Measurements from ENCODE around the gene MEFV. TPM values are rescaled to one million over a fixed set of nuclear protein-coding genes. Genes with fewer than 3 reads are reported as not detected.

MEFV gene
- total and polyA plus RNA-seq, 2 of the 13 experiments (the other 11 are each of a cell fraction or from before 2014, with no cell fraction given) = 0.22 TPM; not detected in 1

DNA sequence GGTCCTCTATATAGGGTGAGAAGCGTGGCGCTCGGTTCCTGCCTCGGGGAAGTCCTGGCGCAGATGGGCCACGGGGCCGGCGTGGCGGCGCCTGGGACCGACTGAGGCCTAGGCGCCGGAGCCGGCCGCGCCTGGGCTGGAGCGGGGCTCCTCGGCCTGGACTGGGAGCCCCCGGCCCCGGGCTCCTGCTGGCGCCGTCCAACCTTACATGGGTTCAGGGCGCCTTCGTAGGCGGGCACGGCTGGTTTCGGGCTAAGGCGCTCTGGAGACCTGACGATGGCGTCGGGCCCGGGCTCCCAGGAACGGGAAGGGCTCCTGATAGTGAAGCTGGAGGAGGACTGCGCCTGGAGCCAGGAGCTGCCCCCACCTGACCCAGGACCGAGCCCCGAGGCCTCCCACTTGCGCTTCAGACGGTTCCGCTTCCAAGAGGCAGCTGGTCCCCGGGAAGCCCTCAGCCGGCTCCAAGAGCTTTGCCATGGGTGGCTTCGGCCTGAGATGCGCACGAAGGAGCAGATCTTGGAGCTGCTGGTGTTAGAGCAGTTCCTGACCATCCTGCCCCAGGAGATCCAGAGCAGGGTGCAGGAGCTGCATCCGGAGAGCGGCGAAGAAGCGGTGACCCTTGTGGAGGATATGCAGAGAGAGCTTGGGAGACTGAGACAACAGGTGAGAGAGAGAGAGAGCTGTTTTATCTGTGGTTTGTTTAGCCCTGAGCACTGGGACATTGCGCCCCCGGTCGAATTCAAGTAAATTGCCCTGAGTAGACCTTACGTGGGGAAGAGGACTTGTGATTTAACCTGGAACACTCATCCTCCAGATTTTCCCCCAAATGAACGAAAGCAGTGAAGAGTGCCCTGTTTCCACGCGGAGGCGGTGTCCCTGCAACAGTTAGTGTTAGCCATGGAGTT, 27.4 kb upstream of the MEFV start (continued):
- TF ChIP-seq, protein P1, sequence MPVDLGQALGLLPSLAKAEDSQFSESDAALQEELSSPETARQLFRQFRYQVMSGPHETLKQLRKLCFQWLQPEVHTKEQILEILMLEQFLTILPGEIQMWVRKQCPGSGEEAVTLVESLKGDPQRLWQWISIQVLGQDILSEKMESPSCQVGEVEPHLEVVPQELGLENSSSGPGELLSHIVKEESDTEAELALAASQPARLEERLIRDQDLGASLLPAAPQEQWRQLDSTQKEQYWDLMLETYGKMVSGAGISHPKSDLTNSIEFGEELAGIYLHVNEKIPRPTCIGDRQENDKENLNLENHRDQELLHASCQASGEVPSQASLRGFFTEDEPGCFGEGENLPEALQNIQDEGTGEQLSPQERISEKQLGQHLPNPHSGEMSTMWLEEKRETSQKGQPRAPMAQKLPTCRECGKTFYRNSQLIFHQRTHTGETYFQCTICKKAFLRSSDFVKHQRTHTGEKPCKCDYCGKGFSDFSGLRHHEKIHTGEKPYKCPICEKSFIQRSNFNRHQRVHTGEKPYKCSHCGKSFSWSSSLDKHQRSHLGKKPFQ (CRISPR knock-in tag; IDR thresholded peaks at IDR 0.05; ENCODE audit: insufficient replicate concordance) = peak; percentile 27
- TF ChIP-seq XRCC5 (optimal IDR thresholded peaks at IDR 0.05; ENCODE audit: low read length) (no peak), ATF1 (CRISPR knock-in tag; IDR thresholded peaks at IDR 0.05) (no peak), HOXA5 (CRISPR knock-in tag; IDR thresholded peaks at IDR 0.05) (no peak), ZNF615 (CRISPR knock-in tag; IDR thresholded peaks at IDR 0.05; ENCODE audit: borderline replicate concordance) (no peak), ELF4 (CRISPR knock-in tag; IDR thresholded peaks at IDR 0.05; ENCODE audit: borderline replicate concordance) (0 out of 2 replicates have a peak, but pooled peaks have one; percentile 13), ZNF296 (CRISPR knock-in tag; conservative IDR thresholded peaks at IDR 0.05) (peak; percentile 79; the same call in 1 of the 2 replicates), CAMTA2 (CRISPR knock-in tag; IDR thresholded peaks at IDR 0.05; ENCODE audit: borderline replicate concordance) (0 out of 2 replicates have a peak, but pooled peaks have one; percentile 8), SNAI1 (CRISPR knock-in tag; IDR thresholded peaks at IDR 0.05; ENCODE audit: borderline replicate concordance) (peak; percentile 79; the same call in 1 of the 2 replicates), MATR3 (CRISPR knock-in tag; IDR thresholded peaks at IDR 0.05) (no peak)
- TF ChIP-seq, protein P2, sequence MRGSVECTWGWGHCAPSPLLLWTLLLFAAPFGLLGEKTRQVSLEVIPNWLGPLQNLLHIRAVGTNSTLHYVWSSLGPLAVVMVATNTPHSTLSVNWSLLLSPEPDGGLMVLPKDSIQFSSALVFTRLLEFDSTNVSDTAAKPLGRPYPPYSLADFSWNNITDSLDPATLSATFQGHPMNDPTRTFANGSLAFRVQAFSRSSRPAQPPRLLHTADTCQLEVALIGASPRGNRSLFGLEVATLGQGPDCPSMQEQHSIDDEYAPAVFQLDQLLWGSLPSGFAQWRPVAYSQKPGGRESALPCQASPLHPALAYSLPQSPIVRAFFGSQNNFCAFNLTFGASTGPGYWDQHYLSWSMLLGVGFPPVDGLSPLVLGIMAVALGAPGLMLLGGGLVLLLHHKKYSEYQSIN (CRISPR knock-in tag; IDR thresholded peaks at IDR 0.05; ENCODE audit: borderline replicate concordance) = 0 out of 2 replicates have a peak, but pooled peaks have one; percentile 68
- TF ChIP-seq, protein P3, sequence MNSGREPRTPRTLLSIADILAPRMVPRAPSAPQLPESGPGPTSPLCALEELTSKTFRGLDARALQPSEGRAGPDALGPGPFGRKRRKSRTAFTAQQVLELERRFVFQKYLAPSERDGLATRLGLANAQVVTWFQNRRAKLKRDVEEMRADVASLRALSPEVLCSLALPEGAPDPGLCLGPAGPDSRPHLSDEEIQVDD (CRISPR knock-in tag; IDR thresholded peaks at IDR 0.05; ENCODE audit: borderline replicate concordance) = no peak
- TF ChIP-seq, protein P4, sequence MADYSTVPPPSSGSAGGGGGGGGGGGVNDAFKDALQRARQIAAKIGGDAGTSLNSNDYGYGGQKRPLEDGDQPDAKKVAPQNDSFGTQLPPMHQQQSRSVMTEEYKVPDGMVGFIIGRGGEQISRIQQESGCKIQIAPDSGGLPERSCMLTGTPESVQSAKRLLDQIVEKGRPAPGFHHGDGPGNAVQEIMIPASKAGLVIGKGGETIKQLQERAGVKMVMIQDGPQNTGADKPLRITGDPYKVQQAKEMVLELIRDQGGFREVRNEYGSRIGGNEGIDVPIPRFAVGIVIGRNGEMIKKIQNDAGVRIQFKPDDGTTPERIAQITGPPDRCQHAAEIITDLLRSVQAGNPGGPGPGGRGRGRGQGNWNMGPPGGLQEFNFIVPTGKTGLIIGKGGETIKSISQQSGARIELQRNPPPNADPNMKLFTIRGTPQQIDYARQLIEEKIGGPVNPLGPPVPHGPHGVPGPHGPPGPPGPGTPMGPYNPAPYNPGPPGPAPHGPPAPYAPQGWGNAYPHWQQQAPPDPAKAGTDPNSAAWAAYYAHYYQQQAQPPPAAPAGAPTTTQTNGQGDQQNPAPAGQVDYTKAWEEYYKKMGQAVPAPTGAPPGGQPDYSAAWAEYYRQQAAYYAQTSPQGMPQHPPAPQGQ (CRISPR knock-in tag; IDR thresholded peaks at IDR 0.05; ENCODE audit: borderline replicate concordance) = no peak
- TF ChIP-seq, protein P5, sequence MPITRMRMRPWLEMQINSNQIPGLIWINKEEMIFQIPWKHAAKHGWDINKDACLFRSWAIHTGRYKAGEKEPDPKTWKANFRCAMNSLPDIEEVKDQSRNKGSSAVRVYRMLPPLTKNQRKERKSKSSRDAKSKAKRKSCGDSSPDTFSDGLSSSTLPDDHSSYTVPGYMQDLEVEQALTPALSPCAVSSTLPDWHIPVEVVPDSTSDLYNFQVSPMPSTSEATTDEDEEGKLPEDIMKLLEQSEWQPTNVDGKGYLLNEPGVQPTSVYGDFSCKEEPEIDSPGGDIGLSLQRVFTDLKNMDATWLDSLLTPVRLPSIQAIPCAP (CRISPR knock-in tag; IDR thresholded peaks at IDR 0.05; ENCODE audit: low read depth) = no peak
- TF ChIP-seq, protein P6, sequence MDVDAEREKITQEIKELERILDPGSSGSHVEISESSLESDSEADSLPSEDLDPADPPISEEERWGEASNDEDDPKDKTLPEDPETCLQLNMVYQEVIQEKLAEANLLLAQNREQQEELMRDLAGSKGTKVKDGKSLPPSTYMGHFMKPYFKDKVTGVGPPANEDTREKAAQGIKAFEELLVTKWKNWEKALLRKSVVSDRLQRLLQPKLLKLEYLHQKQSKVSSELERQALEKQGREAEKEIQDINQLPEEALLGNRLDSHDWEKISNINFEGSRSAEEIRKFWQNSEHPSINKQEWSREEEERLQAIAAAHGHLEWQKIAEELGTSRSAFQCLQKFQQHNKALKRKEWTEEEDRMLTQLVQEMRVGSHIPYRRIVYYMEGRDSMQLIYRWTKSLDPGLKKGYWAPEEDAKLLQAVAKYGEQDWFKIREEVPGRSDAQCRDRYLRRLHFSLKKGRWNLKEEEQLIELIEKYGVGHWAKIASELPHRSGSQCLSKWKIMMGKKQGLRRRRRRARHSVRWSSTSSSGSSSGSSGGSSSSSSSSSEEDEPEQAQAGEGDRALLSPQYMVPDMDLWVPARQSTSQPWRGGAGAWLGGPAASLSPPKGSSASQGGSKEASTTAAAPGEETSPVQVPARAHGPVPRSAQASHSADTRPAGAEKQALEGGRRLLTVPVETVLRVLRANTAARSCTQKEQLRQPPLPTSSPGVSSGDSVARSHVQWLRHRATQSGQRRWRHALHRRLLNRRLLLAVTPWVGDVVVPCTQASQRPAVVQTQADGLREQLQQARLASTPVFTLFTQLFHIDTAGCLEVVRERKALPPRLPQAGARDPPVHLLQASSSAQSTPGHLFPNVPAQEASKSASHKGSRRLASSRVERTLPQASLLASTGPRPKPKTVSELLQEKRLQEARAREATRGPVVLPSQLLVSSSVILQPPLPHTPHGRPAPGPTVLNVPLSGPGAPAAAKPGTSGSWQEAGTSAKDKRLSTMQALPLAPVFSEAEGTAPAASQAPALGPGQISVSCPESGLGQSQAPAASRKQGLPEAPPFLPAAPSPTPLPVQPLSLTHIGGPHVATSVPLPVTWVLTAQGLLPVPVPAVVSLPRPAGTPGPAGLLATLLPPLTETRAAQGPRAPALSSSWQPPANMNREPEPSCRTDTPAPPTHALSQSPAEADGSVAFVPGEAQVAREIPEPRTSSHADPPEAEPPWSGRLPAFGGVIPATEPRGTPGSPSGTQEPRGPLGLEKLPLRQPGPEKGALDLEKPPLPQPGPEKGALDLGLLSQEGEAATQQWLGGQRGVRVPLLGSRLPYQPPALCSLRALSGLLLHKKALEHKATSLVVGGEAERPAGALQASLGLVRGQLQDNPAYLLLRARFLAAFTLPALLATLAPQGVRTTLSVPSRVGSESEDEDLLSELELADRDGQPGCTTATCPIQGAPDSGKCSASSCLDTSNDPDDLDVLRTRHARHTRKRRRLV (CRISPR knock-in tag; IDR thresholded peaks at IDR 0.05) = 0 out of 2 replicates have a peak, but pooled peaks have one; percentile 31
